IMR-90 (cell line): ENCODE data around the gene DDT.

Experiments
- CEBPB ChIP-seq: IDR thresholded peaks from 2 replicates; pipeline ENCODE4 v1.6.1; 2012; ENCODE audit warnings: low read depth, low read length, improper control_type of control experiment
- CHD1 ChIP-seq: IDR thresholded peaks from 2 replicates; pipeline ENCODE4 v1.6.1; 2012; ENCODE audit warnings: low read depth, low read length, improper control_type of control experiment
- FOS ChIP-seq: fragments of 150-350 bp; IDR thresholded peaks from 2 replicates; pipeline ENCODE4 v1.6.1; 2016; ENCODE audit warnings: low read depth, low read length
- MXI1 ChIP-seq: IDR thresholded peaks from 2 replicates; pipeline ENCODE4 v1.6.1; 2012; ENCODE audit warnings: low read depth, mild to moderate bottlenecking, low read length, moderate library complexity, borderline replicate concordance
- NFE2L2 ChIP-seq: fragments of 150-350 bp; IDR thresholded peaks from 2 replicates; pipeline ENCODE4 v1.6.1; 2016; ENCODE audit warnings: low read depth, mild to moderate bottlenecking, low read length
- POLR2A ChIP-seq: IDR thresholded peaks from 2 replicates; pipeline ENCODE4 v1.6.1; 2012; ENCODE audit warnings: mild to moderate bottlenecking, low read depth, low read length
- RAD21 ChIP-seq: IDR thresholded peaks from 2 replicates; pipeline ENCODE4 v1.6.1; 2012; ENCODE audit warnings: low read length, improper control_type of control experiment
- RCOR1 ChIP-seq: IDR thresholded peaks from 2 replicates; pipeline ENCODE4 v1.6.1; 2012; ENCODE audit warnings: mild to moderate bottlenecking, low read length, improper control_type of control experiment; ENCODE audit not compliant: insufficient replicate concordance
- RFX5 ChIP-seq: IDR thresholded peaks from 2 replicates; pipeline ENCODE4 v1.8.0; 2012; ENCODE audit warnings: low read depth, mild to moderate bottlenecking, low read length, moderate library complexity
- TF ChIP-seq, protein P1 (sequence below): conservative IDR thresholded peaks from 2 replicates; pipeline ENCODE4 v1.5.1; 2012; ENCODE audit warnings: mild to moderate bottlenecking, low read depth, low read length, improper control_type of control experiment
- TF ChIP-seq, protein P2 (sequence below): fragments of 150-350 bp; IDR thresholded peaks from 2 replicates; pipeline ENCODE4 v1.6.1; 2017; ENCODE audit warnings: mild to moderate bottlenecking, antibody characterized with exemption, low read length, low read depth
- TF ChIP-seq, protein P3 (sequence below): fragments of 150-350 bp; IDR thresholded peaks from 2 replicates; pipeline ENCODE4 v1.6.1; 2016; ENCODE audit warnings: low read depth, mild to moderate bottlenecking, low read length, moderate library complexity, borderline replicate concordance

DNA sequence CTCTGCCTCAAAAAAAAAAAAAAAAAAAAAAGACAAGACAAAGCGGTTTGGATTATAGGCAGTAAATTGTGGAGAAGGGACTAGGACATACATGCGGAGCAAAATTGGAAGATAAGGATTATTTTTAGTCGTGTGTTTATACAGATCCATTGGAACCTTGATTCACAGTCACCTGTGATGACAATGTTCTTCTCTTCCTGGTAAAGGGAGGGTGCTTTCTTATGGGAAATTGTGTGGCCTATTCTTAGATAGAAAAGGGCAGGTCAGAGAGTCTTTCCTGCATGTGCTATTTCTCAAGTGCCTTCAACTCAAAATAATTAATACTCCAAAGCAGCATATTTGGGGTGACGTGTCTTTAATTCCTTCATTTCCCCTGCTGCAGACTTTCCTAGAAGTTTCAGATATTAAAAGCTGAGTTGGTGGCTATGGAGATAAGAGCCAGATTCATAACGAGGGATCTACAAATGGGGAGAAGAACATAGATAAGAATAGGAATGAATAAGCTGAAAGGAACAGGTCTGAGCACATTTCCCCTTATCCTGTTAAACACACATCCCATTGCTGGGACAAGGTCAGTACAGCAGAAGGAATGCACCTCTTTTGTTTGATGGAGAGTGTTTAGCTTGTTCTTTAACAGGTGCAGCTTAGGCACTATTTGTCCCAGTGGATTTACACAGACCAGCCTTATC is 35.8 kb downstream of the DDT start:
- TF ChIP-seq, protein P1, sequence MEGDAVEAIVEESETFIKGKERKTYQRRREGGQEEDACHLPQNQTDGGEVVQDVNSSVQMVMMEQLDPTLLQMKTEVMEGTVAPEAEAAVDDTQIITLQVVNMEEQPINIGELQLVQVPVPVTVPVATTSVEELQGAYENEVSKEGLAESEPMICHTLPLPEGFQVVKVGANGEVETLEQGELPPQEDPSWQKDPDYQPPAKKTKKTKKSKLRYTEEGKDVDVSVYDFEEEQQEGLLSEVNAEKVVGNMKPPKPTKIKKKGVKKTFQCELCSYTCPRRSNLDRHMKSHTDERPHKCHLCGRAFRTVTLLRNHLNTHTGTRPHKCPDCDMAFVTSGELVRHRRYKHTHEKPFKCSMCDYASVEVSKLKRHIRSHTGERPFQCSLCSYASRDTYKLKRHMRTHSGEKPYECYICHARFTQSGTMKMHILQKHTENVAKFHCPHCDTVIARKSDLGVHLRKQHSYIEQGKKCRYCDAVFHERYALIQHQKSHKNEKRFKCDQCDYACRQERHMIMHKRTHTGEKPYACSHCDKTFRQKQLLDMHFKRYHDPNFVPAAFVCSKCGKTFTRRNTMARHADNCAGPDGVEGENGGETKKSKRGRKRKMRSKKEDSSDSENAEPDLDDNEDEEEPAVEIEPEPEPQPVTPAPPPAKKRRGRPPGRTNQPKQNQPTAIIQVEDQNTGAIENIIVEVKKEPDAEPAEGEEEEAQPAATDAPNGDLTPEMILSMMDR: no peak
- TF ChIP-seq, protein P2, sequence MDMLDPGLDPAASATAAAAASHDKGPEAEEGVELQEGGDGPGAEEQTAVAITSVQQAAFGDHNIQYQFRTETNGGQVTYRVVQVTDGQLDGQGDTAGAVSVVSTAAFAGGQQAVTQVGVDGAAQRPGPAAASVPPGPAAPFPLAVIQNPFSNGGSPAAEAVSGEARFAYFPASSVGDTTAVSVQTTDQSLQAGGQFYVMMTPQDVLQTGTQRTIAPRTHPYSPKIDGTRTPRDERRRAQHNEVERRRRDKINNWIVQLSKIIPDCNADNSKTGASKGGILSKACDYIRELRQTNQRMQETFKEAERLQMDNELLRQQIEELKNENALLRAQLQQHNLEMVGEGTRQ: no peak
- TF ChIP-seq NFE2L2: no peak
- TF ChIP-seq RCOR1: no peak
- TF ChIP-seq POLR2A: no peak
- TF ChIP-seq RFX5: no peak
- no peak for TF ChIP-seq CEBPB
- no peak for TF ChIP-seq MXI1
- TF ChIP-seq CHD1: no peak
- TF ChIP-seq, protein P3, sequence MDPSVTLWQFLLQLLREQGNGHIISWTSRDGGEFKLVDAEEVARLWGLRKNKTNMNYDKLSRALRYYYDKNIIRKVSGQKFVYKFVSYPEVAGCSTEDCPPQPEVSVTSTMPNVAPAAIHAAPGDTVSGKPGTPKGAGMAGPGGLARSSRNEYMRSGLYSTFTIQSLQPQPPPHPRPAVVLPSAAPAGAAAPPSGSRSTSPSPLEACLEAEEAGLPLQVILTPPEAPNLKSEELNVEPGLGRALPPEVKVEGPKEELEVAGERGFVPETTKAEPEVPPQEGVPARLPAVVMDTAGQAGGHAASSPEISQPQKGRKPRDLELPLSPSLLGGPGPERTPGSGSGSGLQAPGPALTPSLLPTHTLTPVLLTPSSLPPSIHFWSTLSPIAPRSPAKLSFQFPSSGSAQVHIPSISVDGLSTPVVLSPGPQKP: no peak
- no peak for TF ChIP-seq FOS
- no peak for TF ChIP-seq RAD21
